Measurements from ENCODE around the gene KAT5. TPM values are rescaled to one million over a fixed set of nuclear protein-coding genes. Genes with fewer than 3 reads are reported as not detected.

KAT5 gene
- total and polyA plus RNA-seq, 10 of the 15 experiments (the other 5 are each of a cell fraction or from before 2014, with no cell fraction given), result 3.4 to 66.1 (median 46.3) TPM

DNA sequence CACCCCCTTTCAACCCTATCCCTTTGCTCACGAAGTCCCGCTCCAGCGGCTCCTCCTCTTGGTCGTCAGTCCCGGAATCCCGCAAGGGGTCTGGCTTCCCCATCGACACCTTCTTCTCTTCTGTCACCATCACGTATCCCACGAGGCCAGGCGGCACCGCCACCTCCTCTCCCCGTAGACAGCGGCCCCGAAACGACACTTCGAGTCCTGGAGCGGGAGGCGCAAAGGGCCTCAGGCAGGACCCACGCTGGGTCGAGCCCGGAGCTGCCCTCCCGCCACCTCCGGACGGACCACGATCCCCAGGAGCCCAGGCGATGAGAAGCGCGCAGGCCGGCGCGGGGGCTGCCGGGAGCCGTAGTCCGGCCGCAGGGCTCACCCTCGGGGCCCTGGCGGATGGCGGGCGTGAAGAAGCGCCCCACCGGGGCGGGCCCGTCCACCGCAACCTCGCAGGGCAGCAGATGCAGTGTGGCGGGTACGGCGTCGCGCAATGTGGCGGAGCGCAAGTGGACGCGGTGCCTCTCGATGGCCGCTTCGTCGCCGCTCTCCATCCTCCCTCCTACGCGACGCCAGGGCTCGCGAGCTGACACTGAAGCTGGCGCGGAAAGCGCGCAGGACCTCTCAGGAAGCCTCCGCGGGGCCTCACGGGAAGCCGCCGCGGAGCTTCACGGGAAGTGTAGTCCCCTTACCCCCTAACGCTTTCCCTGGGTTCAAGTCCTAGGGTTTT, 8.3 kb downstream of the KAT5 start, which contains the start of gene RNASEH2C (continued):
- TF ChIP-seq CHD4 (IDR thresholded peaks at IDR 0.05) (no peak), BACH1 (IDR thresholded peaks at IDR 0.05; ENCODE audit: borderline replicate concordance) (peak; percentile 62; the same call in 1 of the 2 replicates), FOS (IDR thresholded peaks at IDR 0.05; ENCODE audit: borderline replicate concordance, extremely low read depth, insufficient read length) (no peak), SRF (IDR thresholded peaks at IDR 0.05; ENCODE audit: low read depth in 2 of 2, low read length in 2 of 2) (peak in 1 of 2 experiments; percentile 28; a peak in 1 of 4 replicates), GATAD2B (conservative IDR thresholded peaks at IDR 0.05; ENCODE audit: low read depth) (peak; percentile 85), TCF3 (IDR thresholded peaks at IDR 0.05; ENCODE audit: borderline replicate concordance, insufficient read depth, low read depth, low read length) (peak; percentile 67), BRCA1 (IDR thresholded peaks at IDR 0.05; ENCODE audit: low read depth, low read length) (0 out of 2 replicates have a peak, but pooled peaks have one; percentile 33), IKZF1 (conservative IDR thresholded peaks at IDR 0.05) (peak; percentile 100), SREBF2 (IDR thresholded peaks at IDR 0.05; ENCODE audit: low read length) (no peak), HDGF (IDR thresholded peaks at IDR 0.05) (no peak), LARP7 (IDR thresholded peaks at IDR 0.05) (peak; percentile 90), RBBP5 (conservative IDR thresholded peaks at IDR 0.05) (no peak), ZSCAN29 (IDR thresholded peaks at IDR 0.05) (no peak), IRF5 (IDR thresholded peaks at IDR 0.05; ENCODE audit: borderline replicate concordance) (no peak), YBX1 (IDR thresholded peaks at IDR 0.05) (no peak), MXI1 (IDR thresholded peaks at IDR 0.05; ENCODE audit: low read depth, low read length) (peak; percentile 77), MYC (IDR thresholded peaks at IDR 0.05; ENCODE audit: insufficient read depth, insufficient read length, insufficient replicate concordance, low read length, severe bottlenecking) (peak; percentile 36), BMI1 (IDR thresholded peaks at IDR 0.05; ENCODE audit: borderline replicate concordance) (no peak), NBN (IDR thresholded peaks at IDR 0.05) (no peak; the same call in none of the 2 replicates), SREBF1 (IDR thresholded peaks at IDR 0.05; ENCODE audit: low read length) (no peak), KAT2A (conservative IDR thresholded peaks at IDR 0.05; ENCODE audit: control insufficient read depth, low read depth, low read length) (no peak), EED (IDR thresholded peaks at IDR 0.05; ENCODE audit: low read depth) (no peak)
- TF ChIP-seq, protein P1, sequence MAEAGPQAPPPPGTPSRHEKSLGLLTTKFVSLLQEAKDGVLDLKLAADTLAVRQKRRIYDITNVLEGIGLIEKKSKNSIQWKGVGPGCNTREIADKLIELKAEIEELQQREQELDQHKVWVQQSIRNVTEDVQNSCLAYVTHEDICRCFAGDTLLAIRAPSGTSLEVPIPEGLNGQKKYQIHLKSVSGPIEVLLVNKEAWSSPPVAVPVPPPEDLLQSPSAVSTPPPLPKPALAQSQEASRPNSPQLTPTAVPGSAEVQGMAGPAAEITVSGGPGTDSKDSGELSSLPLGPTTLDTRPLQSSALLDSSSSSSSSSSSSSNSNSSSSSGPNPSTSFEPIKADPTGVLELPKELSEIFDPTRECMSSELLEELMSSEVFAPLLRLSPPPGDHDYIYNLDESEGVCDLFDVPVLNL (IDR thresholded peaks at IDR 0.05; ENCODE audit: low read depth, low read length), result peak; percentile 83
- TF ChIP-seq, protein P2, sequence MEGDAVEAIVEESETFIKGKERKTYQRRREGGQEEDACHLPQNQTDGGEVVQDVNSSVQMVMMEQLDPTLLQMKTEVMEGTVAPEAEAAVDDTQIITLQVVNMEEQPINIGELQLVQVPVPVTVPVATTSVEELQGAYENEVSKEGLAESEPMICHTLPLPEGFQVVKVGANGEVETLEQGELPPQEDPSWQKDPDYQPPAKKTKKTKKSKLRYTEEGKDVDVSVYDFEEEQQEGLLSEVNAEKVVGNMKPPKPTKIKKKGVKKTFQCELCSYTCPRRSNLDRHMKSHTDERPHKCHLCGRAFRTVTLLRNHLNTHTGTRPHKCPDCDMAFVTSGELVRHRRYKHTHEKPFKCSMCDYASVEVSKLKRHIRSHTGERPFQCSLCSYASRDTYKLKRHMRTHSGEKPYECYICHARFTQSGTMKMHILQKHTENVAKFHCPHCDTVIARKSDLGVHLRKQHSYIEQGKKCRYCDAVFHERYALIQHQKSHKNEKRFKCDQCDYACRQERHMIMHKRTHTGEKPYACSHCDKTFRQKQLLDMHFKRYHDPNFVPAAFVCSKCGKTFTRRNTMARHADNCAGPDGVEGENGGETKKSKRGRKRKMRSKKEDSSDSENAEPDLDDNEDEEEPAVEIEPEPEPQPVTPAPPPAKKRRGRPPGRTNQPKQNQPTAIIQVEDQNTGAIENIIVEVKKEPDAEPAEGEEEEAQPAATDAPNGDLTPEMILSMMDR (IDR thresholded peaks at IDR 0.05 in 2 of 3, conservative IDR thresholded peaks at IDR 0.05 in 1 of 3; ENCODE audit: control insufficient read depth in 2 of 3, extremely low read depth in 1 of 3, insufficient read depth in 1 of 3, low read depth in 3 of 3, low read length in 3 of 3), result 0 out of 6 replicates have a peak, but pooled peaks of 1 of the 3 experiments have one; percentile 1
- TF ChIP-seq, protein P3, sequence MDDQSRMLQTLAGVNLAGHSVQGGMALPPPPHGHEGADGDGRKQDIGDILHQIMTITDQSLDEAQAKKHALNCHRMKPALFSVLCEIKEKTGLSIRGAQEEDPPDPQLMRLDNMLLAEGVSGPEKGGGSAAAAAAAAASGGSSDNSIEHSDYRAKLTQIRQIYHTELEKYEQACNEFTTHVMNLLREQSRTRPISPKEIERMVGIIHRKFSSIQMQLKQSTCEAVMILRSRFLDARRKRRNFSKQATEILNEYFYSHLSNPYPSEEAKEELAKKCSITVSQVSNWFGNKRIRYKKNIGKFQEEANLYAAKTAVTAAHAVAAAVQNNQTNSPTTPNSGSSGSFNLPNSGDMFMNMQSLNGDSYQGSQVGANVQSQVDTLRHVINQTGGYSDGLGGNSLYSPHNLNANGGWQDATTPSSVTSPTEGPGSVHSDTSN (IDR thresholded peaks at IDR 0.05; ENCODE audit: insufficient replicate concordance, low read depth, low read length), result peak; percentile 24

Data from GM12878 (cell line).